DND-41 (cell line): ENCODE data around the gene LURAP1L.

Experiments used
- EZH2 ChIP-seq: IDR thresholded peaks from 3 replicates; pipeline ENCODE4 v1.6.1; 2012; ENCODE audit warnings: borderline replicate concordance, low read depth, mild to moderate bottlenecking, moderate library complexity, low read length, inconsistent platforms; ENCODE audit not compliant: severe bottlenecking
- TF ChIP-seq, protein P1 (sequence below): IDR thresholded peaks from 2 replicates; pipeline ENCODE4 v1.5.1; 2012; ENCODE audit warnings: borderline replicate concordance, low read length, moderate library complexity, mild to moderate bottlenecking; ENCODE audit not compliant: poor library complexity, severe bottlenecking; ENCODE audit errors: extremely low read depth

DNA sequence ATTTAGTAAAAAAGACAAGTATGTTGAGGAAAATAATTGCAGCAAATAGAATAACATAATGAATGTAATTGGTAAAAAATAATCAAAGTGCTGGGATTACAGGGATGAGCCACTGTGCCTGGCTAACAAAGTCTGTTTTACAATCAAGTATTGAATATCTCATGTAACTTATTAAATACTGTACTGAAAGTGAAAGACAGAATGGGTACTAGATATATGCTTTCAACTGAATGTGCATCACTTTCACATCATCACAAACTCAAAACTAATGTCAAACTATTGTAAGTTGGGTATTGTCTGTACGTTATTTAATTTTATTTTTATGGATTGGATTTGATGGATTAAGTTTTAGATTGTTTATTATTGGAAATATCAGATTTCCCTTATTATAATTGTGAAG, 58.9 kb downstream of the LURAP1L start:
- TF ChIP-seq, protein P1, sequence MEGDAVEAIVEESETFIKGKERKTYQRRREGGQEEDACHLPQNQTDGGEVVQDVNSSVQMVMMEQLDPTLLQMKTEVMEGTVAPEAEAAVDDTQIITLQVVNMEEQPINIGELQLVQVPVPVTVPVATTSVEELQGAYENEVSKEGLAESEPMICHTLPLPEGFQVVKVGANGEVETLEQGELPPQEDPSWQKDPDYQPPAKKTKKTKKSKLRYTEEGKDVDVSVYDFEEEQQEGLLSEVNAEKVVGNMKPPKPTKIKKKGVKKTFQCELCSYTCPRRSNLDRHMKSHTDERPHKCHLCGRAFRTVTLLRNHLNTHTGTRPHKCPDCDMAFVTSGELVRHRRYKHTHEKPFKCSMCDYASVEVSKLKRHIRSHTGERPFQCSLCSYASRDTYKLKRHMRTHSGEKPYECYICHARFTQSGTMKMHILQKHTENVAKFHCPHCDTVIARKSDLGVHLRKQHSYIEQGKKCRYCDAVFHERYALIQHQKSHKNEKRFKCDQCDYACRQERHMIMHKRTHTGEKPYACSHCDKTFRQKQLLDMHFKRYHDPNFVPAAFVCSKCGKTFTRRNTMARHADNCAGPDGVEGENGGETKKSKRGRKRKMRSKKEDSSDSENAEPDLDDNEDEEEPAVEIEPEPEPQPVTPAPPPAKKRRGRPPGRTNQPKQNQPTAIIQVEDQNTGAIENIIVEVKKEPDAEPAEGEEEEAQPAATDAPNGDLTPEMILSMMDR: no peak
- no peak for TF ChIP-seq EZH2
